Ovary (tissue), 9 donors: ENCODE results near the gene NUP210. TPM values are rescaled to one million over a fixed set of nuclear protein-coding genes. Genes with fewer than 3 reads are reported as not detected.

ENCODE experiments used
- DNase-seq, 5 donors: peaks; one replicate each; pipeline ENCODE4 v3.0.0-alpha.2; 2019 to 2020
- H3K27ac ChIP-seq, 2 donors: fragments of 200-600 bp; one replicate each; pipeline versions ENCODE4 v1.5.1 to v1.8.0; 2019 to 2022
- H3K27me3 ChIP-seq: fragments of 200-600 bp; one replicate; pipeline ENCODE4 v1.8.0; 2022
- H3K36me3 ChIP-seq: fragments of 200-600 bp; sonication (generic); one replicate; pipeline ENCODE4 v1.5.1; 2019
- H3K4me1 ChIP-seq: one replicate; pipeline ENCODE4 v1.8.1; 2013; ENCODE audit warnings: mild to moderate bottlenecking, moderate library complexity; ENCODE audit not compliant: insufficient read depth
- H3K4me3 ChIP-seq: fragments of 200-600 bp; sonication (generic); one replicate; pipeline ENCODE4 v1.5.1; 2017
- H3K9me3 ChIP-seq, 2 donors: fragments of 200-600 bp in 1 of 2; sonication (generic) in 1 of 2; one replicate each; pipeline versions ENCODE4 v1.5.1 to v1.8.1; 2013 to 2019; ENCODE audit warnings: mild to moderate bottlenecking in 1 of 2, moderate library complexity in 1 of 2
- EP300 ChIP-seq: sonication (generic); formaldehyde crosslinking; IDR thresholded peaks from one replicate; pipeline ENCODE4 v1.6.1; 2017; ENCODE audit warnings: antibody characterized with exemption
- POLR2A ChIP-seq: fragments of 450-650 bp; IDR thresholded peaks from one replicate; pipeline ENCODE4 v1.6.1; 2017; ENCODE audit warnings: antibody characterized with exemption, mild to moderate bottlenecking, moderate library complexity
- WGBS, 3 donors: extraction: QIAGEN DNeasy Blood & Tissue Kit in 1 of 3; methylation state at CpG; one replicate each; pipeline versions ENCODE4 v1.1.5 to v1.1.7; 2013 to 2017; 5-methylcytosine and 5-hydroxymethylcytosine counted together
- intact Hi-C, 4 donors: fragments of 100-400 bp; cut with DNase I; formaldehyde crosslinking; loops; one replicate each; pipeline versions ENCODE4 v1.11.0 to v1.15.1; 2022 to 2023
- polyA plus RNA-seq, 2 donors: library from polyadenylated mRNA; stranded (reverse); fragments of 200-250 nt in 1 of 2; fragments of 350-450 nt in 1 of 2; fragmentation: Illumina TruSeq in 1 of 2; extraction: RNeasy Lipid Tissue Mini Kit (QIAGEN cat#74804) in 1 of 2; gene quantifications; one replicate each; pipeline ENCODE4 v1.2.3, GENCODE V29; 2013 to 2014
- total RNA-seq, 7 donors: library from RNA; depleted of rRNA in 2 of 7; stranded (reverse); fragments of >200 nt in 2 of 7; fragmentation: NEBNext Ultra II Directional in 3 of 7; extraction: Animal tissue kit (Norgen Biotek cat#: 25700) in 3 of 7; gene quantifications; one replicate each; pipeline versions ENCODE4 v1.1.0 to v1.2.4, GENCODE V29; 2016 to 2023
- TF ChIP-seq, protein P1 (sequence below), 3 donors: fragments of 450-650 bp in 2 of 3; fragments of 200-600 bp in 1 of 3; IDR thresholded peaks; one replicate each; pipeline versions ENCODE4 v1.5.1 to v1.8.0; 2016 to 2022; ENCODE audit warnings: antibody characterized with exemption in 3 of 3, mild to moderate bottlenecking in 1 of 3
- donor health status: DM: no; HTN: no; CAD: no; lungs with moderate emphysema.
- donor health status: DM: no; HTN: no; CAD: no.
- donor health status: Bipolar disorder and iron deficiency.
- donor health status: DM: yes; HTN: yes; CAD: no.
- donor health status: DM: no; HTN: no; CAD: no.
- donor health status: DM: yes; HTN: yes; CAD: no.

Gene NUP210
- total and polyA plus RNA-seq, 9 donors, result 1.4 to 5.8 (median 3.2) TPM

DNA sequence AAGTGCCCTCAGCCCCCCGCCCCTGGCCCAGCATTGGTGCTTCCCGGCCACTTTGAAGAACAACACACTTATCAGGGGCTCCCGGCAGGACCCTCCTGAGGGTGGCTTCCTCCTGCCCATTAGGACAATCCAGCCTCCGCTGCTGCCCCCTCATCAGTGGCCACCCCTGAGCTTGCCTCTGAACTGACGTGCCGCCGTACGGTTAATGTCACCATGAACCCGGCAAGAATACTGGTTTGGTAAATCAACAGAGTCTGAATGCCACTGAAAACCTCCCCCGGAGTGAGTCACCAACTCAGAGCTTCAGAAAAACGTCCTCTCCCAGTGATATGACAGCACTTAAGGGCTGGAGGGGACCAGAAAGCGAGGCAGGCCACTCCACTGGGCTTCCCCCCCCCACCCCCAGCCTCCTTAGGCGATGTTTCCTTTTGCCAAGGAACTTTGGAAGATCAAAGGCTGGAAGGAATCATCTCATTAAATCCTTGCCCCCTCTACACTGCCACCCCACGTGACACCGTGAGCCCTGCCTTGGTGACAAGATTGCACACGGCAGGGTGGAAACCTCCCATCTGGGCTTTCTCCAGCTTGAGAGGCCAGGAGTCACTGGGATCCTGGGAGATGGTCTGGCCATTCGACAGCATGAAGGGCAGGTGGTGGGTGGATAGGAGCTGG is 142.1 kb downstream of the NUP210 start:
- H3K4me1 ChIP-seq, result peaks cover 2% of the 10 kb centered on the region
- no peak overlapping the region for H3K4me3 ChIP-seq
- H3K27me3 ChIP-seq, result no peaks in the 10 kb centered on the region
- no peak overlapping the region for H3K27ac ChIP-seq
- intact Hi-C loops, result no loop called here
- no peaks in the 10 kb centered on the region for H3K36me3 ChIP-seq
- TF ChIP-seq EP300, result no peak
- WGBS, 3 donors, result 43 to 57% (median 55%) methylated on average over 17 of the region's 17 CpGs
- no peak for DNase-seq
- H3K9me3 ChIP-seq, result no peaks in the 10 kb centered on the region

- Histone ChIP-seq H3K27ac (no peak overlapping the region), H3K9me3 (no peaks in the 10 kb centered on the region), H3K36me3 (no peaks in the 10 kb centered on the region), H3K4me1 (peaks cover 2% of the 10 kb centered on the region), H3K27me3 (no peaks in the 10 kb centered on the region), H3K4me3 (no peak overlapping the region)
- intact Hi-C loops, result no loop called here
- TF ChIP-seq, protein P1, sequence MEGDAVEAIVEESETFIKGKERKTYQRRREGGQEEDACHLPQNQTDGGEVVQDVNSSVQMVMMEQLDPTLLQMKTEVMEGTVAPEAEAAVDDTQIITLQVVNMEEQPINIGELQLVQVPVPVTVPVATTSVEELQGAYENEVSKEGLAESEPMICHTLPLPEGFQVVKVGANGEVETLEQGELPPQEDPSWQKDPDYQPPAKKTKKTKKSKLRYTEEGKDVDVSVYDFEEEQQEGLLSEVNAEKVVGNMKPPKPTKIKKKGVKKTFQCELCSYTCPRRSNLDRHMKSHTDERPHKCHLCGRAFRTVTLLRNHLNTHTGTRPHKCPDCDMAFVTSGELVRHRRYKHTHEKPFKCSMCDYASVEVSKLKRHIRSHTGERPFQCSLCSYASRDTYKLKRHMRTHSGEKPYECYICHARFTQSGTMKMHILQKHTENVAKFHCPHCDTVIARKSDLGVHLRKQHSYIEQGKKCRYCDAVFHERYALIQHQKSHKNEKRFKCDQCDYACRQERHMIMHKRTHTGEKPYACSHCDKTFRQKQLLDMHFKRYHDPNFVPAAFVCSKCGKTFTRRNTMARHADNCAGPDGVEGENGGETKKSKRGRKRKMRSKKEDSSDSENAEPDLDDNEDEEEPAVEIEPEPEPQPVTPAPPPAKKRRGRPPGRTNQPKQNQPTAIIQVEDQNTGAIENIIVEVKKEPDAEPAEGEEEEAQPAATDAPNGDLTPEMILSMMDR (IDR thresholded peaks at IDR 0.05), result no peak
- no peak for TF ChIP-seq POLR2A
- no peak for TF ChIP-seq EP300
- DNase-seq, result no peak
- 6 to 12% (median 11%) methylated on average over 16 of the region's 16 CpGs for WGBS, 3 donors
These were observed 142.8 kb downstream of the NUP210 start for GRCh38 chr3:13277196-13277813.

DNA sequence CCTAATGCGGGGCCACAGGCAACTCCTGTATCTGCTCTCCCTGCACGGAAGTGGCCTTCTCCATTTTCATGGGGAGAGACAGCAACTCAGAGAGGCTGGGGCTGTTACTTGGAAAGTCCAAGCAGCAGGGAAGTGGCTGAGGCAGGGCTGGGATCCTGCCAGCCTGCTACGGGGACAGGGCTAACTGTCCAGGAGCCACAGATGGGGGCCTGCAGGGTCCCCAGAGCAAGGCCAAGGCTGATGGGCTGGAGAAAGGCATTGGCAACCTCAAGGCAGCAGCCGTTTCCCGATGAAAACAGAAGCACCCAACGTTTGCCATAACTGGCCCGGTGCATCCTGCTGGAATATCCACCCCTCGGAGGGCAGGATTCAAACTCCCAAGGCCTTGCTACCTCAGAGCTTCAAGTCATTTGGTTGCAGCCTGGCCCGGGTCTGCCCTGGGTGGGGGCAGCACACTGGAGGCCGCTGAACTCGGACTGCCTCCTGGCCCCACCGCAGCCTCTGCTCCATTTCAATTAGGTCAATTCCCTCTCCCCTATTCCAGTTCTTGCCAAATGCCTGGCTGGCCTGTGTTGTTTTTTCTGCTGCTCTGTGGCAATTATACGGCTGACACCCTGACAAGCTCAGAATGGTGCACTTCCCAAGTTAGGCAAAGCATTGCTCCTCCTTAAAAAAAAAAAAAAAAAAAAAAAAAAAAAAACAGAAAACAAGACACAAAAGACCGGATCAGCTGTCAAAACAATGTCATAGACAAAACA is 143.5 kb downstream of the NUP210 start:
- Histone ChIP-seq H3K27ac (no peak overlapping the region), H3K27me3 (no peaks in the 10 kb centered on the region), H3K36me3 (no peaks in the 10 kb centered on the region), H3K4me1 (no peaks in the 10 kb centered on the region), H3K9me3 (no peaks in the 10 kb centered on the region), H3K4me3 (no peak overlapping the region)
- DNase-seq, result no peak
- WGBS, 3 donors, result 19 to 36% (median 22%) methylated on average over 12 to 14 of the region's 14 CpGs
- intact Hi-C loops, result loop anchor here in 1 of 4 donors (1.0 kb wide), 1 partner anchor 20 kb away; no protein-coding TSS in a partner anchor
- no peak for TF ChIP-seq EP300

DNA sequence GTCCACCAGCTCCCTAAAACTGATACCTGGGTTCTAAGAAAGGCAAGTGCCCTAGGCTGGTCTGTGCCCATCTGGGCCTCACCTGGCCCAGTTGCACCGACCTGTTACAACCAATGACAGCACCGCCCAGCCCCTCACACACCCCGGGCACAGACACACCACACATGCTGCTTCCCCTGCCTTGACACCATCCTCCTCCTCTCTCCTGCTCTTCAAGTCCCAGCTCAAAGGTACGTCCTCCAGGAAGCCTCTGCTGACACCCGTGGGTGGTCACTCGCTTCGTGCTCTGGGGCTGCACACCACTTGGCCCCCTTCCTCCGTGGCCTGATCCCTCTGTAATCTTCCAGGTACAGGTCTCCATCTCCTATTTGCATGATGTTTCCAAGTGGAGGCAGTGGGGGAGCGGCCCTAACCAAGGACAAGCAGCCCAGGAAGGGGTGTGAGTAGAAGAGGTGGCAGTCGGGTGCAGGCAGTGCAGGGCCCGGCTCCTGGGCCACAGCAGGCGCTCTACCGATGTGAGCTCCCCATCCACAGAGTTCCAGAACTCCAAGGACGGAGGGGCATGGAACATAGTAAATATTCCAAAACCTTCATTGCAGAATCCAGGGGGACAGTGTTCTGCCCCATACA is 144.6 kb downstream of the NUP210 start:
- Histone ChIP-seq H3K9me3 (no peaks in the 10 kb centered on the region), H3K27ac (no peak overlapping the region), H3K4me3 (no peak overlapping the region), H3K36me3 (no peaks in the 10 kb centered on the region), H3K4me1 (no peaks in the 10 kb centered on the region), H3K27me3 (no peaks in the 10 kb centered on the region)
- DNase-seq, result no peak
- intact Hi-C loops, result loop anchor here in 1 of 4 donors (1.0 kb wide), 1 partner anchor 19 kb away; no protein-coding TSS in a partner anchor
- 82 to 90% (median 88%) methylated on average over 14 of the region's 14 CpGs for WGBS, 3 donors
- TF ChIP-seq, protein P1 (IDR thresholded peaks at IDR 0.05), result no peak
- TF ChIP-seq POLR2A (no peak), EP300 (no peak)

GRCh38 chr3:13274551-13275332 is 145.4 kb downstream of the NUP210 start:
- Histone ChIP-seq H3K4me1 (no peaks in the 10 kb centered on the region), H3K27me3 (no peaks in the 10 kb centered on the region), H3K4me3 (no peak overlapping the region), H3K9me3 (no peaks in the 10 kb centered on the region), H3K36me3 (no peaks in the 10 kb centered on the region), H3K27ac (no peak overlapping the region)
- TF ChIP-seq POLR2A (no peak), EP300 (no peak)
- TF ChIP-seq, protein P1 (IDR thresholded peaks at IDR 0.05), result no peak
- intact Hi-C loops, result no loop called here
- no peak for DNase-seq
- 85 to 91% (median 90%) methylated on average over 14 of the region's 14 CpGs for WGBS, 3 donors
